Hepatocyte (in vitro differentiated cells): ENCODE data around the gene SETD7.

ENCODE experiments used
- CTCF ChIP-seq: fragments of 200-600 bp; sonication (generic); IDR thresholded peaks from 2 replicates; pipeline ENCODE4 v1.5.1; 2016; ENCODE audit warnings: antibody characterized with exemption, mild to moderate bottlenecking; ENCODE audit not compliant: poor library complexity
- EZH2phosphoT487 ChIP-seq: fragments of 200-600 bp; sonication (generic); IDR thresholded peaks from one replicate; pipeline ENCODE4 v1.6.1; 2018; ENCODE audit warnings: antibody characterized with exemption, mild to moderate bottlenecking, low read depth, moderate library complexity; ENCODE audit not compliant: unreplicated experiment, severe bottlenecking

DNA sequence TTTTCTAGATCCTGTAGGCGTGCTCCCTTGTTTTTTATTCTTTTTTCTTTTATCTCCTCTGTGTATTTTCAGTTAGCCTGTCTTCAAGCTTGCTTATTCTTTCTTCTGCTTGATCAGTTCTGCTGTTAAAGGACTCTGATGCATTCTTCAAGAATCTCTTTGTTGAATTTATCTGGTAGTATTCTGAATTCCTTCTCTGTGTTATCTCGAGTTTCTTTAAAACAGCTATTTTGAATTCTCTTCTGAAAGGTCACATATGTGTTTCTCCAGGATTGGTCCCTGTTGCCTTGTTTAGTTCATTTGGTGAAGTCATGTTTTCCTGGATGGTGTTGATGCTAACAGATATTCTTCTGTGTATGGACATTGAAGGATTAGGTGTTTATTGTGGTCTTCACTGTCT lies 86.8 kb downstream of the SETD7 start:
- no peak for TF ChIP-seq CTCF
- TF ChIP-seq EZH2phosphoT487, result no peak
